HepG2 (cell line): ENCODE results near the gene TMEM132D. TPM values are rescaled to one million over a fixed set of nuclear protein-coding genes. Genes with fewer than 3 reads are reported as not detected.

Source experiments
- ATAC-seq: fragments of 200-7000 bp; cut with Tn5 transposase; 3 replicates; pipeline ENCODE4 v1.9.1; 2020; ENCODE audit warnings: mild to moderate bottlenecking, moderate library complexity
- BruUV-seq: library from RNA; stranded (reverse); fragments of 400-500 nt; replicated peaks from 2 replicates; lab custom pipeline; 2021; lab: Mats Ljungman, UMichigan
- CTCF ChIA-PET: fragments of 300-600 bp; formaldehyde crosslinking; extraction: SDS; loops from one replicate; lab custom pipeline; 2021; ENCODE audit warnings: low total read pairs, inconsistent platforms, low intra/inter-chr PET ratio; lab: Yijun Ruan, JAX
- POLR2A ChIA-PET: fragments of 350-600 bp; sonication (Branson Sonifier 250); formaldehyde crosslinking; loops from one replicate; lab custom pipeline; 2020; ENCODE audit warnings: antibody characterized with exemption, inconsistent platforms; lab: Yijun Ruan, JAX
- DNase-seq: peaks from one replicate; pipeline ENCODE4 v3.0.0-alpha.2; 2015; ENCODE audit warnings: low spot score
- FAIRE-seq: peaks from 3 replicates; lab custom pipeline; 2011; peaks lifted over from hg19 to GRCh38; lab: Jason Lieb, UNC
- H2AFZ ChIP-seq: one replicate; pipeline ENCODE4 v1.6.1; 2011; ENCODE audit warnings: low read length, inconsistent platforms
- H3K27ac ChIP-seq: fragments of 300-600 bp; 3 replicates; pipeline ENCODE4 v1.8.0; 2011; ENCODE audit warnings: mixed run types, mild to moderate bottlenecking, mixed read lengths, low read length, inconsistent platforms; ENCODE audit not compliant: insufficient read depth; ENCODE audit errors: extremely low read length
- H3K27me3 ChIP-seq, 2 experiments: fragments of 200-600 bp in 1 of 2; 2 replicates in 1 of 2; 3 replicates in 1 of 2; pipeline versions ENCODE4 v1.6.0 to v1.8.0; 2011; ENCODE audit warnings: low read length in 2 of 2, mild to moderate bottlenecking in 2 of 2, moderate library complexity in 2 of 2, inconsistent platforms in 1 of 2; ENCODE audit not compliant: insufficient read depth in 2 of 2, control insufficient read depth in 1 of 2
- H3K36me3 ChIP-seq, 2 experiments: fragments of 200-600 bp in 1 of 2; replicated peaks in 1 of 2; 2 replicates in 1 of 2; 3 replicates in 1 of 2; pipeline versions ENCODE4 v1.5.1 to v1.8.0; 2011; ENCODE audit warnings: low read length in 2 of 2, inconsistent platforms in 1 of 2; ENCODE audit not compliant: insufficient read depth in 2 of 2, control insufficient read depth in 1 of 2
- H3K4me1 ChIP-seq: 2 replicates; pipeline ENCODE4 v1.5.1; 2012; ENCODE audit warnings: low read length, inconsistent platforms; ENCODE audit not compliant: insufficient read depth
- H3K4me2 ChIP-seq: 2 replicates; pipeline ENCODE4 v1.6.0; 2011; ENCODE audit warnings: low read depth, low read length, inconsistent platforms
- H3K4me3 ChIP-seq, 3 experiments: fragments of 200-600 bp in 1 of 3; sonication (generic), shearing (Covaris generic) in 1 of 3; replicated peaks in 1 of 3; 2 replicates each; pipeline ENCODE4 v1.5.1; 2011 to 2016; ENCODE audit warnings: low read length in 3 of 3, inconsistent platforms in 2 of 3, low read depth in 2 of 3, mild to moderate bottlenecking in 2 of 3, control low read depth in 1 of 3, mixed read lengths in 1 of 3; ENCODE audit not compliant: insufficient read depth in 1 of 3
- H3K79me2 ChIP-seq: one replicate; pipeline ENCODE4 v1.6.1; 2011; ENCODE audit warnings: low read length, inconsistent platforms; ENCODE audit not compliant: insufficient read depth
- H3K9ac ChIP-seq: 2 replicates; pipeline ENCODE4 v1.6.0; 2011; ENCODE audit warnings: mild to moderate bottlenecking, low read depth, low read length, inconsistent platforms; ENCODE audit not compliant: insufficient read depth
- H3K9me3 ChIP-seq: 2 replicates; pipeline ENCODE4 v1.5.1; 2012; ENCODE audit warnings: mild to moderate bottlenecking, low read length
- H4K20me1 ChIP-seq: 2 replicates; pipeline ENCODE4 v1.6.0; 2011; ENCODE audit warnings: inconsistent platforms, mild to moderate bottlenecking, low read length, moderate library complexity; ENCODE audit not compliant: insufficient read depth
- CBX2 ChIP-seq, 2 experiments: fragments of 200-600 bp in 1 of 2; sonication (generic); formaldehyde crosslinking in 1 of 2; IDR thresholded peaks; 2 replicates each; pipeline versions ENCODE4 v1.7.0 to v1.8.1; 2018 to 2022; ENCODE audit warnings: low read depth in 2 of 2, low read length in 1 of 2, mild to moderate bottlenecking in 1 of 2, missing genetic modification reagents in 1 of 2
- FOXP1 ChIP-seq, 2 experiments: fragments of 450-650 bp in 1 of 2; IDR thresholded peaks; 2 replicates each; pipeline ENCODE4 v1.6.1; 2017 to 2018; ENCODE audit warnings: antibody characterized with exemption in 1 of 2
- GABPB1 ChIP-seq: IDR thresholded peaks from 2 replicates; pipeline ENCODE4 v1.6.1; 2016; ENCODE audit warnings: mild to moderate bottlenecking, missing genetic modification reagents, moderate library complexity, missing compliant biosample characterization
- PBX3 ChIP-seq: sonication (generic); formaldehyde crosslinking; IDR thresholded peaks from 2 replicates; pipeline ENCODE4 v1.8.1; 2023; ENCODE audit warnings: missing genetic modification reagents, inconsistent platforms, borderline replicate concordance
- PHB2 ChIP-seq: fragments of 450-650 bp; IDR thresholded peaks from 2 replicates; pipeline ENCODE4 v1.6.1; 2018; ENCODE audit not compliant: partially characterized antibody
- RARG ChIP-seq: sonication (generic); formaldehyde crosslinking; IDR thresholded peaks from 2 replicates; pipeline ENCODE4 v1.4.0; 2020; ENCODE audit warnings: low read depth, mild to moderate bottlenecking, missing genetic modification reagents
- SIN3A ChIP-seq: IDR thresholded peaks from 2 replicates; pipeline ENCODE4 v1.6.1; 2011; ENCODE audit warnings: low read depth, mild to moderate bottlenecking, control low read depth, low read length, borderline replicate concordance
- SRSF1 ChIP-seq: fragments of 200-400 bp; formaldehyde crosslinking; optimal IDR thresholded peaks from 2 replicates; pipeline ENCODE3; 2017; ENCODE audit warnings: mild to moderate bottlenecking, low read depth, low read length, moderate library complexity
- SRSF9 ChIP-seq: fragments of 200-400 bp; formaldehyde crosslinking; IDR thresholded peaks from 2 replicates; pipeline ENCODE4 v1.6.1; 2018; ENCODE audit warnings: borderline replicate concordance, mild to moderate bottlenecking, low read depth, low read length; ENCODE audit not compliant: insufficient read depth, poor library complexity, severe bottlenecking
- ZBTB46 ChIP-seq: sonication (generic); formaldehyde crosslinking; IDR thresholded peaks from 2 replicates; pipeline ENCODE4 v1.4.0; 2020; ENCODE audit warnings: mild to moderate bottlenecking, missing genetic modification reagents, borderline replicate concordance
- ZFP36 ChIP-seq: fragments of 150-350 bp; IDR thresholded peaks from 2 replicates; pipeline ENCODE4 v1.6.1; 2018; ENCODE audit warnings: borderline replicate concordance, low read length, low read depth; ENCODE audit not compliant: partially characterized antibody
- ZNF296 ChIP-seq: sonication (generic); formaldehyde crosslinking; conservative IDR thresholded peaks from 2 replicates; pipeline ENCODE4 v1.5.0; 2020; ENCODE audit warnings: mild to moderate bottlenecking, missing genetic modification reagents
- ZNF616 ChIP-seq: sonication (generic); formaldehyde crosslinking; IDR thresholded peaks from 2 replicates; pipeline ENCODE4 v1.5.0; 2020; ENCODE audit warnings: low read depth, mild to moderate bottlenecking, missing genetic modification reagents
- ZNF792 ChIP-seq: IDR thresholded peaks from 2 replicates; pipeline ENCODE4 v1.6.1; 2016
- ZNF800 ChIP-seq: sonication (generic); formaldehyde crosslinking; IDR thresholded peaks from 2 replicates; pipeline ENCODE4 v1.4.0; 2020; ENCODE audit warnings: missing genetic modification reagents
- WGBS: methylation state at CpG from one replicate; pipeline ENCODE4 v1.1.6; 2017; ENCODE audit warnings: low lambda C conversion rate; 5-methylcytosine and 5-hydroxymethylcytosine counted together
- in situ Hi-C: cut with HindIII; loops from 2 replicates; pipeline ENCODE4 v1.10.0; 2017; ENCODE audit warnings: low pct_unique_long_range_greater_than_20kb; ENCODE audit not compliant: extremely low pct_ligation_motif_present
- intact Hi-C: fragments of 100-400 bp; cut with micrococcal nuclease; formaldehyde crosslinking; loops from one replicate; pipeline ENCODE4 v1.10.0; 2022; ENCODE audit not compliant: unreplicated experiment
- polyA plus RNA-seq, 8 experiments: library from polyadenylated mRNA; depleted of rRNA in 3 of 8; stranded (reverse) in 7 of 8; unstranded in 1 of 8; fragments of >200 nt; fragmentation: Illumina TruSeq in 4 of 8; extraction: Trizol in 4 of 8; gene quantifications; 2 replicates each; pipeline versions ENCODE4 v1.2.1 to v1.2.3, GENCODE V29; 2011 to 2016; ENCODE audit warnings: low read depth in 4 of 8, missing spikeins in 1 of 8, mixed read lengths in 1 of 8; ENCODE audit not compliant: insufficient read depth in 1 of 8
- total RNA-seq, 5 experiments: library from RNA; depleted of rRNA; stranded (reverse); fragments of >200 nt; fragmentation: Illumina TruSeq; extraction: Trizol; gene quantifications; 2 replicates each; pipeline ENCODE4 v1.2.3, GENCODE V29; 2016; ENCODE audit warnings: low read depth in 1 of 5

Gene TMEM132D
- total and polyA plus RNA-seq, 2 of the 13 experiments (the other 11 are each of a cell fraction or from before 2014, with no cell fraction given) = not detected

GRCh38 chr12:129750421-129750820 lies 153.4 kb downstream of the TMEM132D start:
- FAIRE-seq = no peak
- H3K9me3 ChIP-seq = no peaks in the 10 kb centered on the region; the same call in 1 of the 2 replicates

GRCh38 chr12:129746318-129746717 lies 157.5 kb downstream of the TMEM132D start:
- no TSS peak for BruUV-seq
- in situ Hi-C loops = no loop called here
- Histone ChIP-seq H3K36me3 (no peaks in the 10 kb centered on the region), H3K4me3 (no peak overlapping the region), H2AFZ (no peak overlapping the region), H3K27me3 (0 out of 5 replicates have a peak, but pooled peaks cover 0 to 4% of the 10 kb centered on the region in 2 experiments), H3K79me2 (no peaks in the 10 kb centered on the region), H3K4me2 (no peak overlapping the region), H3K9me3 (peaks cover 18% of the 10 kb centered on the region), H3K9ac (no peak overlapping the region), H3K27ac (no peak overlapping the region), H4K20me1 (no peaks in the 10 kb centered on the region), H3K4me1 (no peaks in the 10 kb centered on the region)
- intact Hi-C loops = no loop called here
- DNase-seq (no peak), FAIRE-seq (no peak), ATAC-seq (no peak)
- ChIA-PET CTCF (no interaction called here), POLR2A (no interaction called here)
- 0% methylated on average over 4 of the region's 4 CpGs for WGBS
- TF ChIP-seq ZNF792 (CRISPR knock-in tag) (no peak), ZNF296 (CRISPR knock-in tag) (no peak), SRSF9 (no peak), ZNF800 (CRISPR knock-in tag) (no peak), GABPB1 (CRISPR knock-in tag) (no peak), ZFP36 (no peak), SRSF1 (no peak), PBX3 (CRISPR knock-in tag) (no peak), ZNF616 (no peak), ZBTB46 (CRISPR knock-in tag) (no peak), PHB2 (no peak), SIN3A (no peak)

More at GRCh38 chr12:129750421-129750820, 153.4 kb downstream of the TMEM132D start:
- no peaks in the 10 kb centered on the region for H3K79me2 ChIP-seq
- no TSS peak for BruUV-seq
- CTCF ChIA-PET = no interaction called here
- intact Hi-C loops = no loop called here
- H3K9ac ChIP-seq = no peak overlapping the region
- no peaks in the 10 kb centered on the region for H4K20me1 ChIP-seq
- H3K4me3 ChIP-seq = no peak overlapping the region
- TF ChIP-seq RARG (CRISPR knock-in tag) = no peak
- TF ChIP-seq CBX2 (IDR thresholded peaks at IDR 0.05; ENCODE audit: low read depth, low read length) = no peak
- TF ChIP-seq CBX2 (CRISPR knock-in tag; IDR thresholded peaks at IDR 0.05; ENCODE audit: low read depth) = no peak
- TF ChIP-seq FOXP1 (IDR thresholded peaks at IDR 0.05) = no peak
- TF ChIP-seq FOXP1 (CRISPR knock-in tag; IDR thresholded peaks at IDR 0.05) = no peak
- TF ChIP-seq, all 625 proteins: peak for 0
- Histone ChIP-seq H3K27me3 (0 out of 5 replicates have a peak, but pooled peaks cover 0 to 4% of the 10 kb centered on the region in 2 experiments), H2AFZ (no peak overlapping the region), H3K36me3 (no peaks in the 10 kb centered on the region), H3K4me1 (no peaks in the 10 kb centered on the region), H3K4me2 (no peak overlapping the region), H3K27ac (no peak overlapping the region)
- WGBS = 11% methylated on average over 3 of the region's 3 CpGs
- POLR2A ChIA-PET = no interaction called here
- DNase-seq = no peak
- in situ Hi-C loops = no loop called here
- ATAC-seq = no peak
